Mammary microvascular endothelial cell (primary cell): Measurements from ENCODE around the gene OR10H4. TPM values are rescaled to one million over a fixed set of nuclear protein-coding genes. Genes with fewer than 3 reads are reported as not detected.

ENCODE experiments used
- total RNA-seq: library from RNA; depleted of rRNA; stranded (reverse); fragments of >200 nt; gene quantifications from 2 replicates; pipeline ENCODE4 v1.2.3, GENCODE V29; 2015

The OR10H4 gene, protein sequence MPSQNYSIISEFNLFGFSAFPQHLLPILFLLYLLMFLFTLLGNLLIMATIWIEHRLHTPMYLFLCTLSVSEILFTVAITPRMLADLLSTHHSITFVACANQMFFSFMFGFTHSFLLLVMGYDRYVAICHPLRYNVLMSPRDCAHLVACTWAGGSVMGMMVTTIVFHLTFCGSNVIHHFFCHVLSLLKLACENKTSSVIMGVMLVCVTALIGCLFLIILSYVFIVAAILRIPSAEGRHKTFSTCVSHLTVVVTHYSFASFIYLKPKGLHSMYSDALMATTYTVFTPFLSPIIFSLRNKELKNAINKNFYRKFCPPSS
- not detected in 2 replicates for total RNA-seq

DNA sequence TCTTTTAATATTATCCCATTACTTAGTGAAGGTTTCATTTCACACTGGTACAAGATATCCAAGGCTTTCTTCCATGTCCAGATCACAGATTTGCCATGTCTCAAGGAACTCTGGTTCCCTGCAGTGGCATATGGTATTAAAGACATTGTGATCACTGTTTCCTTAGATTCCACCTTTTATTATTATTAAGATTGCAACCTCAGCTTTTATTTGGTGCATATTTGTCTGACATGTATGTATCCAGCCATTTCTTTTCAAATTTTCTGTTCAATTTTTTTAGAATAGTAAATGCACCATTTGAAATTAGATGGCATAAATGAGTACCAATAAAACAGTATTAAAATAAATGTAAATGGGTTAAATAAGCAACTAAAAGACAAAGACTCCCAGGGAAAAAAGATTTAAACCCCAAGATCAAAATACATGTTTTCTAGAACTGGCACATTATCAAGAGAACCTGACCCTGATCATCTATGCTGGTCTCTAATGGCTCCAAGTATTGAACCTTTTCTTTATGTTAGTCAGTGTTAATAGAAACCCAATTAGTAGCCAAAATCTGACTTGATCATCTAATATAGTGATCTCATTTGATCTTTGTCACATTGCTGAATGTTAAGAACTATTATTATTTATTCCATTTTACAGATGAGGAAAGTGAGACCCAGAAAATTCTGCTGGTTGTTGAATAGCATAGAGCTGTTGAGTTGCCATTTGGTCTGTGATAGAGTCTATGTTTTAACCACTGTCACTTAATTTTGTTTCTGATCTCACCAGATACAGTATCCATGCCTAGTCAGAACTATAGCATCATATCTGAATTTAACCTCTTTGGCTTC, at the start of gene OR10H4:
Gene OR10H4, plus strand, starts transcription at position 786 of the 836 bp plus-strand sequence. Its CDS starts 0 bp downstream, at position 786.

DNA sequence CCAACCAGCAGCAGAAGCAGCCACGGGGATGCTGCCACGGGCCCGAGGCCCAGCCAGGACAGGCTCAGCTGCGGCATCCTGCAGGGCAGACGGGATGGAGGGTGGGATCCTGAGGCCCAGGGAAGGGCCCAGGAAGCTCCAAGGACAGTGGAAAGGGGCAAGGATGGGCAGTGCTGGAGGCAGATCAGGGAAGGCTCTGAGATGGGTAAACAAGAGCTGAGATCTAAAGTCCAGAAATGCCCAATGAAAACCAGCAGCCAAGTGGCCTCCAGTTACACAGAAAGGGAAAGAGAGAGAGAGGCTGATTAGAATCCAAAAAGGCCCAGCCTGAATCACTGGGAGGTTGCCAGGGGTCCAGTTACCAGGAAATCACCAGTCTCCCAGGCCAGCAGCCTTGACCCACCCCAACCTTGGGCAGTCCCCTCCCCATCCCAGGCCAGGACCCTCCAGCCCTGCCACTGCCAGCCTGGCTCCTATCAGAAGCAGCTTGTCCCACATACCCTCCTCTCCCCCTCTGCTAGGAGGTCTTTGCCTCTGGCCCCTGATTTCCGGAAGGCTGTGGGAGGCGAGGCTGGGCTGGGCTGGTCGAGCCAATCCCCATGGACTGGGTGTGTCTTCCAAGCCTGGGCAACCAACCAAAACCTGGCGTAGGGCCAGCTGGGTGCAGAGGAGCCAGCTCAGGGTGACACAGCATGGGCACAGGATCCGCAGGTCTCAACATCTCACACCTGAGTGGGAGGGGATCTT, 14.3 kb upstream of the OR10H4 start, which contains the start of gene CYP4F11:
Gene CYP4F11, minus strand, starts transcription at position 198 of the 747 bp plus-strand sequence. Its CDS starts 121 bp downstream, at position 77.

Other genes starting within 250 kb of the OR10H4 start
- gene OR10H2, start 221.0 kb upstream of the OR10H4 start, total RNA-seq, result not detected in 2 replicates
- gene OR10H3, start 211.0 kb upstream of the OR10H4 start, total RNA-seq, result not detected in 2 replicates
- not detected in 2 replicates for gene OR10H5, start 161.3 kb upstream of the OR10H4 start, total RNA-seq
- gene OR10H1, start 133.3 kb upstream of the OR10H4 start, total RNA-seq, result not detected in 2 replicates
- not detected in 2 replicates for gene CYP4F2, start 50.9 kb upstream of the OR10H4 start, total RNA-seq
- not detected in 2 replicates for gene CYP4F11, start 14.5 kb upstream of the OR10H4 start, total RNA-seq
- 1,135 and 1,169 TPM in 2 replicates for gene TPM4, start 127.5 kb downstream of the OR10H4 start, total RNA-seq
- 78.3 and 80.6 TPM in 2 replicates for gene RAB8A, start 162.9 kb downstream of the OR10H4 start, total RNA-seq
- gene HSH2D, start 194.7 kb downstream of the OR10H4 start, total RNA-seq, result not detected in 2 replicates
- not detected in 2 replicates for gene CIB3, start 224.5 kb downstream of the OR10H4 start, total RNA-seq
- 131 and 141 TPM in 2 replicates for gene FAM32A, start 236.4 kb downstream of the OR10H4 start, total RNA-seq
- gene AP1M1, start 248.9 kb downstream of the OR10H4 start, total RNA-seq, result 141 and 157 TPM in 2 replicates